Activated naive CD4-positive, alpha-beta T cell treated with anti-CD3 and anti-CD28 coated beads, Interleukin-2, amount 50 U/mL, for 24 hours (primary cell): ENCODE measurements around the gene PI16.
A peak's percentile ranks its signal among the peaks of the same experiment; 100 is the strongest.

Source experiments
- H3K27ac Mint-ChIP-seq: one replicate; pipeline ENCODE4 v1.8.0; 2021; ENCODE audit warnings: mild to moderate bottlenecking, mixed read lengths
- H3K27me3 Mint-ChIP-seq: one replicate; pipeline ENCODE4 v1.8.0; 2021; ENCODE audit warnings: mixed read lengths
- H3K36me3 Mint-ChIP-seq: one replicate; pipeline ENCODE4 v1.8.0; 2021; ENCODE audit warnings: mixed read lengths
- H3K4me1 Mint-ChIP-seq: one replicate; pipeline ENCODE4 v1.8.0; 2021; ENCODE audit warnings: mixed read lengths
- H3K4me3 Mint-ChIP-seq: one replicate; pipeline ENCODE4 v1.8.0; 2021; ENCODE audit warnings: mild to moderate bottlenecking, mixed read lengths
- H3K9me3 Mint-ChIP-seq: one replicate; pipeline ENCODE4 v1.8.0; 2021; ENCODE audit warnings: mixed read lengths

PI16 gene

GRCh38 chr6:36973647-36974046 is 19.1 kb downstream of the PI16 start:
- no peak overlapping the region for H3K4me3 Mint-ChIP-seq
- H3K9me3 Mint-ChIP-seq: no peaks in the 10 kb centered on the region
- H3K27me3 Mint-ChIP-seq: no peaks in the 10 kb centered on the region
- peaks cover 12% of the 10 kb centered on the region for H3K36me3 Mint-ChIP-seq
- H3K27ac Mint-ChIP-seq: no peak overlapping the region
- H3K4me1 Mint-ChIP-seq: no peaks in the 10 kb centered on the region

- Mint-ChIP-seq H3K27ac (no peak overlapping the region), H3K36me3 (peaks cover 10% of the 10 kb centered on the region), H3K4me1 (peaks cover 17% of the 10 kb centered on the region), H3K9me3 (no peaks in the 10 kb centered on the region), H3K4me3 (no peak overlapping the region), H3K27me3 (no peaks in the 10 kb centered on the region)
Measured at GRCh38 chr6:36975231-36976006, 20.9 kb downstream of the PI16 start.

DNA sequence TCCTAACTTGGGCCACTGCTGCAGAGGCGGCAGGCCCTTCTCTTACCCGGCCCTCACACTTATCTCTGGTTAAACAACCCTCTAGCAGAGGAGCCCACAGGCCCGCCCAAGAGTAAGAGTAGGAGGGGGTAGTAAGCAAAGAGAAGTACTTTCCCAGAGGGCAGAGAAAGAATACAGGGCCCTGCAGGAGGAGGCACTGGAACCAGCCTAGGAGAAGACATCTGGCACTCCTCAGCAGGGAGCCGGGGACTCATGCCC is 21.4 kb downstream of the PI16 start:
- Mint-ChIP-seq H3K4me3 (no peak overlapping the region), H3K36me3 (peaks cover 9% of the 10 kb centered on the region), H3K27me3 (no peaks in the 10 kb centered on the region), H3K9me3 (no peaks in the 10 kb centered on the region), H3K4me1 (peaks cover 22% of the 10 kb centered on the region), H3K27ac (no peak overlapping the region)

- no peaks in the 10 kb centered on the region for H3K27me3 Mint-ChIP-seq
- H3K36me3 Mint-ChIP-seq: peaks cover 9% of the 10 kb centered on the region
- H3K27ac Mint-ChIP-seq: no peak overlapping the region
- peaks cover 26% of the 10 kb centered on the region for H3K4me1 Mint-ChIP-seq
- no peak overlapping the region for H3K4me3 Mint-ChIP-seq
- no peaks in the 10 kb centered on the region for H3K9me3 Mint-ChIP-seq
Measured at GRCh38 chr6:36976509-36976908, 22.0 kb downstream of the PI16 start.

GRCh38 chr6:36976931-36977330 is 22.4 kb downstream of the PI16 start:
- Mint-ChIP-seq H3K4me3 (no peak overlapping the region), H3K27me3 (no peaks in the 10 kb centered on the region), H3K36me3 (peaks cover 10% of the 10 kb centered on the region), H3K9me3 (no peaks in the 10 kb centered on the region), H3K4me1 (peaks cover 30% of the 10 kb centered on the region), H3K27ac (no peak overlapping the region)

- H3K4me1 Mint-ChIP-seq: peaks cover 33% of the 10 kb centered on the region
- no peaks in the 10 kb centered on the region for H3K9me3 Mint-ChIP-seq
- H3K36me3 Mint-ChIP-seq: peaks cover 8% of the 10 kb centered on the region
- H3K27me3 Mint-ChIP-seq: no peaks in the 10 kb centered on the region
- no peak overlapping the region for H3K4me3 Mint-ChIP-seq
- H3K27ac Mint-ChIP-seq: no peak overlapping the region
Measured at GRCh38 chr6:36977470-36977941, 23.0 kb downstream of the PI16 start.

DNA sequence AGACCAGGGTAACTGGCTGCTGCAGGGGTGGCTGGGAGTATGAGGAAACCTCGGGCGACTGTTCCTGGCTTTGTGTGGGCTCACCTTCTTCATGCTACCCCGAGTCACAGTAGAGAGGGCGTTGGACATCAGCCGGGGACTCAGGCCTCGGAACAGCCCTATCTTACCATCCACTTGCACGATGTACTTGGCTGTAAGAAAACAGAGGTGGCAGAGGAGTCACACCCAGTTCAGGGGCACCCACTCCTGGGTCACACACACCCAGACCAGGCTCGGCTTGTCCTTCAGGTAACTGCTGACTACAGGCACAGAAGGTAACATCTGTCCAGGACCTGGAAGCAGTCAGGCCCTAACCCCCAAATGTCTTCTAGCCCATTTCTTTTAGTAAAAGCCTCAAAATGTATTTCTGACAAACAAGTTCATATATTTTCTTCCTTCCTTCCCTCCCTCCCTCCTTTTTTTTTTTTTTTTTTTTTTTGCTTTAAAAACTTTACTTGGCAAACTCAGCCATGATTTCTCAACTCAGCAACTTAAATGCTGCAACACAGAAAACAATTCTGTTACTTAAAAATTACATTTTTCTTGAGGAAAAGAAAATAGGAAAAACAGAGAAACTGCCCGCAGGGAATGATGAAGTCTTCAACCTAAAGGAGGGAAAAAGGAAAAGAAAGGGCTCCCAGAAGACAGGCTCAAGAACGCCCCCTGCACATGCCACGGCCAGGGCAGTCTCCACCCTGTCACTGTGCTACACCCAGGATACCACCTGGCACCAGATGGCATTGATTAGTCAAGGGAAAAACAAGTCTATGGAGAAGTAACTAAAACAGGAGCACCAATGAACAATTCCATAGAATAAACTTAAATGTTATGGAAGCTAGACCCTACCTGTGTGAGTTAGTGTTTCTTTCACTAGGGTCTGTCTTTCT is 24.1 kb downstream of the PI16 start:
- H3K27ac Mint-ChIP-seq: peak overlapping the region; percentile 65
- no peak overlapping the region for H3K4me3 Mint-ChIP-seq
- H3K36me3 Mint-ChIP-seq: peaks cover 8% of the 10 kb centered on the region
- H3K4me1 Mint-ChIP-seq: peaks cover 33% of the 10 kb centered on the region
- no peaks in the 10 kb centered on the region for H3K9me3 Mint-ChIP-seq
- H3K27me3 Mint-ChIP-seq: no peaks in the 10 kb centered on the region

GRCh38 chr6:36979347-36979742 is 24.8 kb downstream of the PI16 start:
- Mint-ChIP-seq H3K4me3 (no peak overlapping the region), H3K36me3 (peaks cover 8% of the 10 kb centered on the region), H3K4me1 (peaks cover 33% of the 10 kb centered on the region), H3K27ac (peak overlapping the region; percentile 77), H3K9me3 (no peaks in the 10 kb centered on the region), H3K27me3 (no peaks in the 10 kb centered on the region)

- peaks cover 33% of the 10 kb centered on the region for H3K4me1 Mint-ChIP-seq
- no peaks in the 10 kb centered on the region for H3K27me3 Mint-ChIP-seq
- H3K9me3 Mint-ChIP-seq: no peaks in the 10 kb centered on the region
- H3K4me3 Mint-ChIP-seq: no peak overlapping the region
- H3K27ac Mint-ChIP-seq: peak overlapping the region; percentile 42
- peaks cover 8% of the 10 kb centered on the region for H3K36me3 Mint-ChIP-seq
Measured at GRCh38 chr6:36980129-36980528, 25.6 kb downstream of the PI16 start.

DNA sequence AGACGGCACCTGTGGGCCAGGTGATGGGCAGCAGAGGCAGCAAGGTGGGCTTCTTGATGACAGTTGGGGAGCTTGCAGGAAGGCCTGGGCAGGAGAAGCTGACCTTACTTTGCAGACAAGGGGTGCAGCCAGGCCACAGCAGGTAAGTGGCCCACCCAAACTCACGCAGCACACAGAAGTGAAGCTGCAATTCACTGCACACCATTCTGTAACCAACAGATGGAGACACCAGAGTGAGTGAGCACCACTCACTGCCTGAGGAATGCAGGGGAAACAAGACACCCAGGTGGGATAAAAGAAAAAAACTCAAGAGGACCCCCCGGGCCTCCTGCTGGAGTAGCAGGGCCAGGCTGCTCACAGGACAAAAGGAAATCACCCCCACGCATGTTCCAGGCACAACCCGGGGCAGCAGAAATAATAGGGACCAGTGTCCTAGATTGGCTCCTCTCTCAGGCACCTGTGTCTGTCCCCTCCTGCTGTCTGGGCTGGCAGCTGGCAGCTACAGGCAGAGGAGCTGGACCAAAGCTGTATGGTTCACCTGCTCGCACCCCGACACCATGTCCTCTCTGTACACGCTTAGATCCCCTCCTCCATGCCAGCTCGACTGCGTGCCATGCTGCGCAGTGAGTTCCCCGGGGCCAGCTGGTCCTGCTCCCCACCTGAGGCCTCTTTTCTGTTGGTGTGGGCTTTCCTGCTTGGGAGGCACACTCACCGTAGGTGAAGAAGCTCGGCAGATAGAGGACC is 26.5 kb downstream of the PI16 start:
- H3K4me1 Mint-ChIP-seq: peaks cover 33% of the 10 kb centered on the region
- H3K4me3 Mint-ChIP-seq: no peak overlapping the region
- no peaks in the 10 kb centered on the region for H3K27me3 Mint-ChIP-seq
- H3K9me3 Mint-ChIP-seq: no peaks in the 10 kb centered on the region
- H3K27ac Mint-ChIP-seq: no peak overlapping the region
- peaks cover 5% of the 10 kb centered on the region for H3K36me3 Mint-ChIP-seq

DNA sequence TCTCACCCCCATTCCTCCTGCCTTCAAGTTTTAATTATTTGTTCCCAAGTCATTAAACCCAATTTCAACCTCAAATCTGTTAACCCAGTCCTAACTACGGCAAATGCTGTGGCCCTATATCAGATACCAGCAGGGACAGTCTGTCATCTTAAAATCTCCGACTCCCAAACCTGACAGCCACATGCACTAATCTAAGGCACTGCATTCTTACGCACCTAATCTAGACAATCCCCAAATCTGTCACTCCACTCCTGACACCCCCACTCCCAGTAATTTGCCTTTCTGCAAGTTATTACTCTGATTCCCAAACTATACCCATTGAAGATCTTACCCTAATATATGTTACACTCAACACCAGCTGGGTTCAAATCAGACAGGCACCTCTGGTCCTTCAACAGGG is 29.0 kb downstream of the PI16 start:
- no peak overlapping the region for H3K4me3 Mint-ChIP-seq
- no peaks in the 10 kb centered on the region for H3K9me3 Mint-ChIP-seq
- no peaks in the 10 kb centered on the region for H3K27me3 Mint-ChIP-seq
- peaks cover 47% of the 10 kb centered on the region for H3K4me1 Mint-ChIP-seq
- H3K36me3 Mint-ChIP-seq: peaks cover 5% of the 10 kb centered on the region
- H3K27ac Mint-ChIP-seq: no peak overlapping the region

DNA sequence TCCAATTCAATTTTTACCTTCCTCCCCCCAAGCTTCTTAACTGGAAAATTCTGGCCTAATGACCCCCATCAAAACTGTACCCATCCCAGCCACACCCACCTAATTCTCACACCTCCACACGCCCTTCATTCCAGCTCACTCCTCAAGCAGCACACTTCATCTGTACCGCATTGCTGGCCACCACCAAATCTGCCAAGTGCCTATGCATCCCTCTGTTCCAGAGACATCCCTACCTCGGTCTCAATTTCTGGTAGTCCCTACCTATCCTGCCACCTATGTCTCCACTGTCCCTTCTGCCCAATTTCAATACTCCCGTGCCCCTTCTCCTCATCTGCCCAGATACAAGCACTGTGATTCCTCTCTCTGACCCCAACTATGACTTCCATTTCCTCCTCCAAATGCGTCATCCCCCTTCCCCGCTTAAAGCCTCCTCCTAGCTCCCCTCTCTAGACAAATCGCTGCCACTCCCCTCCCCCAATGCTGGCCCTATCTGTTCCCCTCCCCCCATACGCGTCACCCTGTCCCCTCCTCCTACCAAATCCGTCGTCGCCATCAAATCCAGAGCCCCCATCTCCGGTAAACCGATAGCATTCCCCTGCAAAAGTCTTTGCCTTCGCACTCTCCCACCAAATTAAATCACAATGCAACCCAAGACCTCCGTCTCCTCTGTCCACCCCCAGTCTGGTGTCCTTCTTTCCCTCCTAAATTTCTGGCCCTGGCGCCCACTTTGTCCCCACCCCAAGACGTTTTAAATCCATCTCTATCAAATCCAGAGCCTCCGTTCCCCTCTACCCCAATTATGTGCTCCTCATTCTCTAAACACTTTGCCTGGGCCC is 30.3 kb downstream of the PI16 start:
- H3K9me3 Mint-ChIP-seq: no peaks in the 10 kb centered on the region
- H3K27ac Mint-ChIP-seq: no peak overlapping the region
- H3K4me1 Mint-ChIP-seq: peaks cover 36% of the 10 kb centered on the region
- H3K27me3 Mint-ChIP-seq: no peaks in the 10 kb centered on the region
- no peak overlapping the region for H3K4me3 Mint-ChIP-seq
- peaks cover 5% of the 10 kb centered on the region for H3K36me3 Mint-ChIP-seq

- peaks cover 4% of the 10 kb centered on the region for H3K36me3 Mint-ChIP-seq
- H3K27ac Mint-ChIP-seq: no peak overlapping the region
- no peaks in the 10 kb centered on the region for H3K27me3 Mint-ChIP-seq
- no peak overlapping the region for H3K4me3 Mint-ChIP-seq
- no peaks in the 10 kb centered on the region for H3K9me3 Mint-ChIP-seq
- peaks cover 30% of the 10 kb centered on the region for H3K4me1 Mint-ChIP-seq
Measured at GRCh38 chr6:36985417-36985807, 30.9 kb downstream of the PI16 start.

DNA sequence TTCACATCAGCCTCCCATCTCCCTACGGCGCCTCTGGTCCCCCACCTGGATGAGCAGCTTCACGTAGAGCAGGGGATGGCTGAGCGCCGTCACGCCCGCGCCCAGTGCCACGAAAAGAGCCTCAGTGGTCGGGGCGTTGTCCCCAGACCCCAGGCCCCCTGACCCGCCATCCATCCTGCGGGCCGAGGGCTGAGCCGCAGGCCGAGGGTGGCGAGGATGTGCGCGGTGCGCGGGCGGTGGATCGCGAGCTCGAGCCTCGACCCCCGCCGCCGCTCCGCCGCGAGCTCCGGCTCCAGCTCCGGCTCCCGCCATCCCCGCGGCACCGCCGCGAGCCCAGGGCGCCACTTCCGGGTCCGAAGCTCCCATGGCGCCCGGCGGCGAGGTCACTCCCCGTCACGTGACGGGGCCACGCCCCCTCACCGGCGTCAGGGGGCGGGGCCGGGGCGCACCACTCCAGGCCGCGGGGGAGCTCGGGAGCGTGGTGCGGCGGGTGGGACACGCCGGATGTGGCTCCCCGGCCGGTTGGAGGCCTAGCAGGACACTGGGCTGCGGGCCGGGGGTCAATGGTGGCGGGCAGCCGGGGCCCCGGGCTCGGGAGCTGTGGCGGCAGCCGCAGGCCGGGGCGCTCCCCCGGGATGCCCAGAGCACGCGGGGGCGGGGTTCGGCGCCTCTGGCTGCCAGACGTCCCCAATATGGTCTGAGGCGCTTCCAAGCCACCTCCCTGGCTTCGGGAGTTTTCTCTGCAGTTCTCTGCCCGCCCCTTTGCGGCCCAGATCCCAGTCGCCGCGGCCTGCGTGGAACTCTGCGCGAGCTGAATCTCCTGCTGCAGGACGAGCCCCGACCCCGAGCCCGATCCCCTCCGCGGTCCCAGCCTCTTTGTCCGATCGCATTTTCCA is 31.5 kb downstream of the PI16 start, which contains the start of gene MTCH1:
Gene MTCH1 (minus strand): TSS at position 389 of the 896 bp plus-strand sequence. CDS start 23 bp downstream, at position 366.
- Mint-ChIP-seq H3K27me3 (no peaks in the 10 kb centered on the region), H3K9me3 (no peaks in the 10 kb centered on the region), H3K36me3 (peaks cover 3% of the 10 kb centered on the region), H3K27ac (peak within 1 kb of the TSS; percentile 100), H3K4me3 (peak within 1 kb of the TSS; percentile 99), H3K4me1 (peaks cover 24% of the 10 kb centered on the region)
